KOPT-K1 (cell line): ENCODE measurements around the gene CRBN.

ENCODE experiments used
- H3K27ac ChIP-seq: fragments of 200-600 bp; sonication (generic); 2 replicates; pipeline ENCODE4 v1.5.1; 2016; ENCODE audit warnings: antibody characterized with exemption, mild to moderate bottlenecking, low read depth, low read length; ENCODE audit not compliant: poor library complexity, severe bottlenecking
- H3K36me3 ChIP-seq: fragments of 200-600 bp; sonication (generic); 2 replicates; pipeline ENCODE4 v1.5.1; 2017; ENCODE audit warnings: antibody characterized with exemption, mild to moderate bottlenecking, low read length, moderate library complexity; ENCODE audit not compliant: insufficient read depth
- H3K9me3 ChIP-seq: fragments of 200-600 bp; sonication (generic); 2 replicates; pipeline ENCODE4 v1.5.1; 2017; ENCODE audit warnings: antibody characterized with exemption, low read length, mild to moderate bottlenecking; ENCODE audit not compliant: insufficient read depth, poor library complexity, severe bottlenecking

Gene CRBN

GRCh38 chr3:3109407-3110298 is 69.8 kb downstream of the CRBN start:
- H3K9me3 ChIP-seq = no peaks in the 10 kb centered on the region
- H3K27ac ChIP-seq = no peak overlapping the region

GRCh38 chr3:3107858-3108257 is 71.6 kb downstream of the CRBN start:
- no peaks in the 10 kb centered on the region for H3K36me3 ChIP-seq
- H3K27ac ChIP-seq = no peak overlapping the region
- no peaks in the 10 kb centered on the region for H3K9me3 ChIP-seq

More at GRCh38 chr3:3109407-3110298, 69.8 kb downstream of the CRBN start:
- no peaks in the 10 kb centered on the region for H3K36me3 ChIP-seq

- no peaks in the 10 kb centered on the region for H3K36me3 ChIP-seq
- H3K27ac ChIP-seq = no peak overlapping the region
- H3K9me3 ChIP-seq = no peaks in the 10 kb centered on the region
These were observed 72.3 kb downstream of the CRBN start for GRCh38 chr3:3107181-3107580.

- Histone ChIP-seq H3K9me3 (no peaks in the 10 kb centered on the region), H3K36me3 (no peaks in the 10 kb centered on the region), H3K27ac (no peak overlapping the region)
These were observed 73.7 kb downstream of the CRBN start for GRCh38 chr3:3105815-3106214.

- H3K36me3 ChIP-seq = no peaks in the 10 kb centered on the region
- H3K9me3 ChIP-seq = no peaks in the 10 kb centered on the region
- H3K27ac ChIP-seq = no peak overlapping the region
These were observed 74.2 kb downstream of the CRBN start for GRCh38 chr3:3105246-3105645.

- no peaks in the 10 kb centered on the region for H3K36me3 ChIP-seq
- no peaks in the 10 kb centered on the region for H3K9me3 ChIP-seq
- H3K27ac ChIP-seq = no peak overlapping the region
These were observed 76.7 kb downstream of the CRBN start for GRCh38 chr3:3102751-3103150.

GRCh38 chr3:3101660-3102458 is 77.6 kb downstream of the CRBN start:
- H3K36me3 ChIP-seq = no peaks in the 10 kb centered on the region
- H3K27ac ChIP-seq = no peak overlapping the region
- H3K9me3 ChIP-seq = no peaks in the 10 kb centered on the region
